Astrocyte (in vitro differentiated cells and primary cell): ENCODE measurements around the gene SIGLEC15.

Experiments
- EZH2 ChIP-seq: IDR thresholded peaks from 2 replicates; pipeline ENCODE4 v1.6.1; 2012; ENCODE audit warnings: mild to moderate bottlenecking, low read length, inconsistent platforms; ENCODE audit not compliant: insufficient read depth
- TF ChIP-seq, protein P1 (sequence below): IDR thresholded peaks from 2 replicates; pipeline ENCODE4 v1.5.1; 2011; ENCODE audit warnings: low read depth, mild to moderate bottlenecking, inconsistent platforms, low read length, moderate library complexity; ENCODE audit not compliant: insufficient read depth

DNA sequence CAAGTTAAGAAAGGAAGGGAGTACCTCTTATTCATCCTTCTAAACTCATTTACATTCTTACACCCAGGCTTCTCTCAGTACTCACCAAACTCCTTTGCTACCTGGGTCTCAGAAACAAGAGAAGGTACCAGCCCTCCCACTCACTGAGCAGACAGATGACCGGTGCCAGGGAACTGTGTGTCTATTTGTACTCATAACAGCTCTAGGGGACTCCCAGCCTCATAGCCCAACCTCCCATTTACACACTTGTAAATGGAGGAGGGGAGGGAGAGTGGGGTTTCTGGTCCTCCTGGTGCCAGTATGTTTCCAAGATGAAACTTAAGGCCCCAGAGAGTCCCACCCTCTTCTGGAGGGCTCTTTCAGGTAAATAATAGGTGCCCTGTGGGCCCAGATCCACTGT, 42.8 kb upstream of the SIGLEC15 start:
- TF ChIP-seq, protein P1, sequence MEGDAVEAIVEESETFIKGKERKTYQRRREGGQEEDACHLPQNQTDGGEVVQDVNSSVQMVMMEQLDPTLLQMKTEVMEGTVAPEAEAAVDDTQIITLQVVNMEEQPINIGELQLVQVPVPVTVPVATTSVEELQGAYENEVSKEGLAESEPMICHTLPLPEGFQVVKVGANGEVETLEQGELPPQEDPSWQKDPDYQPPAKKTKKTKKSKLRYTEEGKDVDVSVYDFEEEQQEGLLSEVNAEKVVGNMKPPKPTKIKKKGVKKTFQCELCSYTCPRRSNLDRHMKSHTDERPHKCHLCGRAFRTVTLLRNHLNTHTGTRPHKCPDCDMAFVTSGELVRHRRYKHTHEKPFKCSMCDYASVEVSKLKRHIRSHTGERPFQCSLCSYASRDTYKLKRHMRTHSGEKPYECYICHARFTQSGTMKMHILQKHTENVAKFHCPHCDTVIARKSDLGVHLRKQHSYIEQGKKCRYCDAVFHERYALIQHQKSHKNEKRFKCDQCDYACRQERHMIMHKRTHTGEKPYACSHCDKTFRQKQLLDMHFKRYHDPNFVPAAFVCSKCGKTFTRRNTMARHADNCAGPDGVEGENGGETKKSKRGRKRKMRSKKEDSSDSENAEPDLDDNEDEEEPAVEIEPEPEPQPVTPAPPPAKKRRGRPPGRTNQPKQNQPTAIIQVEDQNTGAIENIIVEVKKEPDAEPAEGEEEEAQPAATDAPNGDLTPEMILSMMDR: no peak
- TF ChIP-seq EZH2: no peak
